ENCODE results near the gene NOL9. TPM values are rescaled to one million over a fixed set of nuclear protein-coding genes. Genes with fewer than 3 reads are reported as not detected.
"Not testable (repeated sequence)": the region's sequence is repeated elsewhere in the genome, so short reads cannot be mapped to it uniquely, and the experiment has no call there.

Gene NOL9
- total RNA-seq, 5 donors from 2014 or later (not counting 1 experiment from before 2014, with no cell fraction given), result 48.6 to 66.6 (median 58.7) TPM

DNA sequence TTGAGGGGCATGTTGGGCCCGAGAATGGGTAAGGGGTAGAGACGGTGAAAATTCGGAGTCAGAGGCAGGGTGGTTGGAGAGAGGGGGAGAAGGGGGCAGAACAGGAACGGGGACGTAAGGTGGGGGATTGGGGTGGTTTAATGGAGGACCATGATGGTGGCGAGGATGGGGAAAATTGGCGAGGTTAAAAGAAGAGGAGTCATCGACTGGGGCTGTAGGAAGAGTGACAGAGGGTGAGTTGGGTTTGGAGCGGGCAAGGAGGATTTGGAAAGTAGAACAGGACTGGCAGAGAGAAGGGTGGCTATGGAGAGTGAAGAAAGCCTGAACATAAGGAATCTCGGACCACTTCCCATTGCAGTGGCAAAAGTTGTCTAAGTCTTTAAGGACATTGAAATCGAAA, 14.7 kb upstream of the NOL9 start:
- Mint-ChIP-seq H3K36me3 (no peaks in the 10 kb centered on the region), H3K9me3 (peaks cover 0 to 4% (median 3%) of the 10 kb centered on the region in 3 donors), H3K4me3 (no peak overlapping the region), H3K4me1 (no peaks in the 10 kb centered on the region), H3K27ac (no peak overlapping the region), H3K27me3 (peaks cover 3 to 8% of the 10 kb centered on the region in 2 donors)
- Histone ChIP-seq H3K4me3 (ENCODE audit: control insufficient read depth in 1 of 2, extremely low read depth in 1 of 2, low read length in 1 of 2) (no peak overlapping the region), H3K36me3 (ENCODE audit: control insufficient read depth in 2 of 2, extremely low read depth in 1 of 2, insufficient read depth in 1 of 2, low read length in 1 of 2) (no peaks in the 10 kb centered on the region), H3K27ac (ENCODE audit: low read length) (no peak overlapping the region), H3K4me1 (ENCODE audit: control insufficient read depth in 1 of 2, extremely low read depth in 1 of 2, insufficient read depth in 2 of 2, low read length in 2 of 2) (no peaks in the 10 kb centered on the region), H3K9me3 (no peaks in the 10 kb centered on the region), H3K27me3 (replicated peaks in 1 of 2; ENCODE audit: control insufficient read depth in 2 of 2, extremely low read depth in 1 of 2, insufficient read depth in 2 of 2, low read length in 1 of 2) (peaks cover 0 to 14% of the 10 kb centered on the region in 2 experiments)
- POLR2A ChIA-PET, result no interaction called here
- CTCF ChIA-PET, result no interaction called here
- DNase-seq (no peak), ATAC-seq (replicated peaks in 1 of 4) (no peak)
- 85% methylated on average over 11 of the region's 11 CpGs for WGBS (ENCODE audit: insufficient coverage)

GRCh38 chr1:6560267-6560666, 6.0 kb upstream of the NOL9 start:
- Histone ChIP-seq H3K4me3 (ENCODE audit: control insufficient read depth in 1 of 2, extremely low read depth in 1 of 2, low read length in 1 of 2) (no peak overlapping the region), H3K9me3 (no peaks in the 10 kb centered on the region), H3K36me3 (ENCODE audit: control insufficient read depth in 2 of 2, extremely low read depth in 1 of 2, insufficient read depth in 1 of 2, low read length in 1 of 2) (no peaks in the 10 kb centered on the region), H3K27me3 (replicated peaks in 1 of 2; ENCODE audit: control insufficient read depth in 2 of 2, extremely low read depth in 1 of 2, insufficient read depth in 2 of 2, low read length in 1 of 2) (peaks cover 0 to 11% of the 10 kb centered on the region in 2 experiments), H3K27ac (ENCODE audit: low read length) (no peak overlapping the region), H3K4me1 (ENCODE audit: control insufficient read depth in 1 of 2, extremely low read depth in 1 of 2, insufficient read depth in 2 of 2, low read length in 2 of 2) (no peaks in the 10 kb centered on the region)
- H3K4me1 Mint-ChIP-seq, result peaks cover 0 to 3% (median 3%) of the 10 kb centered on the region in 3 donors
- no peak for ATAC-seq (replicated peaks in 1 of 4)
- no peak overlapping the region for H3K27ac Mint-ChIP-seq
- no peak overlapping the region for H3K4me3 Mint-ChIP-seq
- H3K36me3 Mint-ChIP-seq, result no peaks in the 10 kb centered on the region
- H3K27me3 Mint-ChIP-seq, result peaks cover 0 to 2% of the 10 kb centered on the region in 2 donors
- ChIA-PET POLR2A (interaction anchor here in 1 of 2 donors (1.1 kb wide), 1 partner anchor 21 kb away, joined by 7 read pairs; no protein-coding TSS in a partner anchor), CTCF (no interaction called here)
- H3K9me3 Mint-ChIP-seq, result no peaks in the 10 kb centered on the region
- WGBS (ENCODE audit: insufficient coverage), result 58% methylated on average over 4 of the region's 9 CpGs
- no peak for DNase-seq

DNA sequence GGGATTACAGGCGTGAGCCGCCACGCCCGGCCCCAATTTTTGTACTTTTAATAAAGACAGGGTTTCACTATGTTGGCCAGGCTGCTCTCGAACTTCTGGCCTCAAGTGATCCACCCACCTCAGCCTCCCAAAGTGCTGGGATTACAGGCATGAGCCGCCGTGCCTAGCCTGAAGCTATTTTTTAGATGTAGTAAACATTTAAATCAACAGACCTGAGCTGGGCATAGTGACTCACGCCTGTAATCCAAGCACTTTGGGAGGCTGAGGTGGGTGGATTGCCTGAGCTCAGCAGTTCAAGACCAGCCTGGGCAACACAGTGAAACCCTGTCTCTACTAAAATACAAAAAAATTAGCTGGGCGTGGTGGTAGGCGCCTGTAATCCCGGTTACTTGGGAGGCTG, 4.8 kb upstream of the NOL9 start:
- H3K36me3 Mint-ChIP-seq; H3K27me3 Mint-ChIP-seq; H3K4me3 Mint-ChIP-seq; H3K36me3 ChIP-seq (ENCODE audit: control insufficient read depth in 2 of 2, extremely low read depth in 1 of 2, insufficient read depth in 1 of 2, low read length in 1 of 2); DNase-seq; H3K4me3 ChIP-seq (ENCODE audit: control insufficient read depth in 1 of 2, extremely low read depth in 1 of 2, low read length in 1 of 2); H3K27me3 ChIP-seq (replicated peaks in 1 of 2; ENCODE audit: control insufficient read depth in 2 of 2, extremely low read depth in 1 of 2, insufficient read depth in 2 of 2, low read length in 1 of 2); H3K9me3 ChIP-seq; H3K9me3 Mint-ChIP-seq; CTCF ChIA-PET; H3K4me1 ChIP-seq (ENCODE audit: control insufficient read depth in 1 of 2, extremely low read depth in 1 of 2, insufficient read depth in 2 of 2, low read length in 2 of 2); H3K27ac Mint-ChIP-seq; ATAC-seq (replicated peaks in 1 of 4); H3K27ac ChIP-seq (ENCODE audit: low read length); H3K4me1 Mint-ChIP-seq: not testable (repeated sequence)
- POLR2A ChIA-PET, result interaction anchor here in 1 of 2 donors (1.1 kb wide), 1 partner anchor 23 kb away, joined by 7 read pairs; no protein-coding TSS in a partner anchor
- WGBS (ENCODE audit: insufficient coverage), result no CpG with 5 or more reads among the region's 11 CpGs

DNA sequence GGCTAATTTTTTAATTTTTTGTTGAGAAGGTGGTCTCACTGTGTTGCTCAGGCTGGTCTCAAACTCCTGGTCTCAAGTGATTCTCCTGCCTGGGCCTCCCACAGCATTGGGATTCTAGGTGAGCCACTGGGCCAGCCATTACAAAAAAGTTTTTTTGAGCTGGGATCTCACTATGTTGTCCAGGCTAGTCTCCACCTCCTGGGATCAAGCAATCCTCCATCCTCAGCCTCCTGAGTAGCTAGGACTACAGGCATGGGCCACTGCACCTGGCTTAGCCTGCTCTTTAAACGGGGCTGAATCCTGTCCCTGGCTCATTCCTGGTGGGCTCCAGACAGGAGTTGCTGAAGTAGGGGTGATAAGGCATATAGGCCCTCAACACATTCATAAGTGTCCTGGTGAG, 3.3 kb upstream of the NOL9 start:
- H3K36me3 ChIP-seq (ENCODE audit: control insufficient read depth in 2 of 2, extremely low read depth in 1 of 2, insufficient read depth in 1 of 2, low read length in 1 of 2), result no peaks in the 10 kb centered on the region
- H3K27ac ChIP-seq (ENCODE audit: low read length), result no peak overlapping the region
- Mint-ChIP-seq H3K4me1 (peaks cover 5 to 16% (median 14%) of the 10 kb centered on the region in 3 donors), H3K9me3 (no peaks in the 10 kb centered on the region), H3K27me3 (peaks cover 0 to 2% of the 10 kb centered on the region in 2 donors), H3K27ac (no peak overlapping the region), H3K4me3 (no peak overlapping the region), H3K36me3 (no peaks in the 10 kb centered on the region)
- DNase-seq (no peak), ATAC-seq (replicated peaks in 1 of 4) (no peak)
- no peak overlapping the region for H3K4me3 ChIP-seq (ENCODE audit: control insufficient read depth in 1 of 2, extremely low read depth in 1 of 2, low read length in 1 of 2)
- ChIA-PET POLR2A (interaction anchor here in 1 of 2 donors (0.6 kb wide), 1 partner anchor 243 kb away, joined by 3 read pairs; no protein-coding TSS in a partner anchor), CTCF (interaction anchor here in 1 of 2 donors (0.8 kb wide), 1 partner anchor 67 kb away, joined by 5 read pairs; the partner anchor contains the start of gene THAP3)
- peaks cover 0 to 9% of the 10 kb centered on the region in 2 experiments for H3K27me3 ChIP-seq (replicated peaks in 1 of 2; ENCODE audit: control insufficient read depth in 2 of 2, extremely low read depth in 1 of 2, insufficient read depth in 2 of 2, low read length in 1 of 2)
- peaks cover 8 to 22% of the 10 kb centered on the region in 2 experiments for H3K4me1 ChIP-seq (ENCODE audit: control insufficient read depth in 1 of 2, extremely low read depth in 1 of 2, insufficient read depth in 2 of 2, low read length in 2 of 2)
- no peaks in the 10 kb centered on the region for H3K9me3 ChIP-seq
- WGBS (ENCODE audit: insufficient coverage), result no CpG with 5 or more reads among the region's 1 CpG

DNA sequence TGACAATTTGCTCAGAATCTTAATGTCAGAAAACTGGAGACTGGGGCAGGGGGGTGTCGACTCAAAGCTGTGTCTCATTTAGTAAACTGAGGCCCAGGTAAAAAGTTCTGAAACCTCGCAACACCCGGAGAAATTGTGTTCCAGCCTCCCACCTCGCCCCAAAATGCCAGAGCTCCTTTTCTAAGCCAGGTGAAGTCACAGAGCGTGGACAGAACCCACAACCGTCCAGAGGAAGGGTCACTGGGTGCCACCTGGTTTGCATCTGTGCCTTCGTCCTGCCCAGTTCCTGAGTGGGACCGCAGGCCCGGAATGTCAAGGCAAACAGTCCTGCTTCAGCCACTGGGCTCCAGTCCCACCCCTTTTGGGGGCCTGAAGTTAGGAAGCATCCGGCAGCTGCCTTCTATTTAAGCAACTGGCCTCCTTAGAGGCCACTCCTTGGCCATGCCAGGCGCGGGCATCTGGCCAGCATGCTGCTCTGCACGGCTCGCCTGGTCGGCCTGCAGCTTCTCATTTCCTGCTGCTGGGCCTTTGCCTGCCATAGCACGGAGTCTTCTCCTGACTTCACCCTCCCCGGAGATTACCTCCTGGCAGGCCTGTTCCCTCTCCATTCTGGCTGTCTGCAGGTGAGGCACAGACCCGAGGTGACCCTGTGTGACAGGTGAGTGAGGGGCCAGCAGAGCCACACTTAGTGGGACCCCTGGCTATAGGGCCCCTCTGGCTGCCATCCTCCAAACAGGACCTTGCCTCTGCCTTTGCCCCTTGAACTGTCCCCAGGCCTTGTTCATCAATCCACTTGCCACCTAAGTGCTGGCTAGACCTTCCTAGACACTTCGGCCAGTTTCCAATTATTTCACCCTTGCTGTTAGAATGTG, 830 bp upstream of the NOL9 start, which contains the start of gene TAS1R1:
TSS of gene TAS1R1 (plus strand) at position 401 of the 872 bp plus-strand sequence. CDS start at position 468, 67 bp downstream.
- POLR2A ChIA-PET, result interaction anchor here in 1 of 2 donors (0.7 kb wide), 1 partner anchor 72 kb away, joined by 3 read pairs; no protein-coding TSS in a partner anchor
- Histone ChIP-seq H3K27ac (ENCODE audit: low read length) (no peak within 1 kb of the TSS), H3K9me3 (no peaks in the 10 kb centered on the region), H3K4me3 (ENCODE audit: control insufficient read depth in 1 of 2, extremely low read depth in 1 of 2, low read length in 1 of 2) (peak within 1 kb of the TSS; percentile 92 to 93), H3K36me3 (ENCODE audit: control insufficient read depth in 2 of 2, extremely low read depth in 1 of 2, insufficient read depth in 1 of 2, low read length in 1 of 2) (peaks cover 0 to 9% of the 10 kb centered on the region in 2 donors), H3K27me3 (replicated peaks in 1 of 2; ENCODE audit: control insufficient read depth in 2 of 2, extremely low read depth in 1 of 2, insufficient read depth in 2 of 2, low read length in 1 of 2) (no peaks in the 10 kb centered on the region), H3K4me1 (ENCODE audit: control insufficient read depth in 1 of 2, extremely low read depth in 1 of 2, insufficient read depth in 2 of 2, low read length in 2 of 2) (peaks cover 8 to 29% of the 10 kb centered on the region in 2 experiments)
- Mint-ChIP-seq H3K4me3 (peak within 1 kb of the TSS; percentile 73 to 75 (median 73)), H3K27ac (peak within 1 kb of the TSS; percentile 49 to 76), H3K4me1 (peaks cover 5 to 22% (median 19%) of the 10 kb centered on the region in 3 donors), H3K9me3 (no peaks in the 10 kb centered on the region), H3K27me3 (no peaks in the 10 kb centered on the region), H3K36me3 (no peaks in the 10 kb centered on the region)
- DNase-seq (peak in 2 of 35 experiments; percentile 4 to 10), ATAC-seq (replicated peaks in 1 of 4) (no peak)
- CTCF ChIA-PET, result interaction anchor here (0.5 to 1.0 kb wide), 5 partner anchors 25 to 319 kb away, joined by 3 to 5 read pairs (median 3); partner anchors contain the start of gene ICMT (in 1 of the 2)
- WGBS (ENCODE audit: insufficient coverage), result 92% methylated on average over 18 of the region's 19 CpGs

- 100% methylated on average over 2 of the region's 4 CpGs for WGBS (ENCODE audit: insufficient coverage)
- H3K36me3 Mint-ChIP-seq, result peaks cover 35% of the 10 kb centered on the region
- peaks cover 30 to 40% (median 31%) of the 10 kb centered on the region in 3 donors for H3K4me1 Mint-ChIP-seq
- Histone ChIP-seq H3K36me3 (ENCODE audit: control insufficient read depth in 2 of 2, extremely low read depth in 1 of 2, insufficient read depth in 1 of 2, low read length in 1 of 2) (peaks cover 15 to 58% of the 10 kb centered on the region in 2 donors), H3K27ac (ENCODE audit: low read length) (peak overlapping the region; percentile 77), H3K9me3 (no peaks in the 10 kb centered on the region), H3K4me3 (ENCODE audit: control insufficient read depth in 1 of 2, extremely low read depth in 1 of 2, low read length in 1 of 2) (no peak overlapping the region), H3K4me1 (ENCODE audit: control insufficient read depth in 1 of 2, extremely low read depth in 1 of 2, insufficient read depth in 2 of 2, low read length in 2 of 2) (peaks cover 12 to 40% of the 10 kb centered on the region in 2 experiments), H3K27me3 (replicated peaks in 1 of 2; ENCODE audit: control insufficient read depth in 2 of 2, extremely low read depth in 1 of 2, insufficient read depth in 2 of 2, low read length in 1 of 2) (no peaks in the 10 kb centered on the region)
- peak overlapping the region; percentile 90 to 92 for H3K27ac Mint-ChIP-seq
- peak overlapping the region in 1 of 3 donors; percentile 51 for H3K4me3 Mint-ChIP-seq
- ATAC-seq (replicated peaks in 1 of 4) (no peak), DNase-seq (no peak)
- POLR2A ChIA-PET, result no interaction called here
- no peaks in the 10 kb centered on the region for H3K27me3 Mint-ChIP-seq
- CTCF ChIA-PET, result no interaction called here
- H3K9me3 Mint-ChIP-seq, result no peaks in the 10 kb centered on the region
Observed at GRCh38 chr1:6547301-6547700, 7.0 kb downstream of the NOL9 start.

Measured in T-cell (primary cell).